M059J (cell line): Measurements from ENCODE around the gene C1QTNF1. TPM values are rescaled to one million over a fixed set of nuclear protein-coding genes. Genes with fewer than 3 reads are reported as not detected.
"Not testable (repeated sequence)": the region's sequence is repeated elsewhere in the genome, so short reads cannot be mapped to it uniquely, and the experiment has no call there.

Source experiments
- DNase-seq: peaks from one replicate; pipeline ENCODE4 v3.0.0-alpha.2; 2012; ENCODE audit warnings: low read depth
- total RNA-seq: library from RNA; depleted of rRNA; stranded (reverse); fragments of >200 nt; shearing (Covaris generic); gene quantifications from 2 replicates; pipeline ENCODE4 v1.2.3, GENCODE V29; 2014

The C1QTNF1 gene
- total RNA-seq, 1 experiment from 2014 or later: 7.0 TPM

DNA sequence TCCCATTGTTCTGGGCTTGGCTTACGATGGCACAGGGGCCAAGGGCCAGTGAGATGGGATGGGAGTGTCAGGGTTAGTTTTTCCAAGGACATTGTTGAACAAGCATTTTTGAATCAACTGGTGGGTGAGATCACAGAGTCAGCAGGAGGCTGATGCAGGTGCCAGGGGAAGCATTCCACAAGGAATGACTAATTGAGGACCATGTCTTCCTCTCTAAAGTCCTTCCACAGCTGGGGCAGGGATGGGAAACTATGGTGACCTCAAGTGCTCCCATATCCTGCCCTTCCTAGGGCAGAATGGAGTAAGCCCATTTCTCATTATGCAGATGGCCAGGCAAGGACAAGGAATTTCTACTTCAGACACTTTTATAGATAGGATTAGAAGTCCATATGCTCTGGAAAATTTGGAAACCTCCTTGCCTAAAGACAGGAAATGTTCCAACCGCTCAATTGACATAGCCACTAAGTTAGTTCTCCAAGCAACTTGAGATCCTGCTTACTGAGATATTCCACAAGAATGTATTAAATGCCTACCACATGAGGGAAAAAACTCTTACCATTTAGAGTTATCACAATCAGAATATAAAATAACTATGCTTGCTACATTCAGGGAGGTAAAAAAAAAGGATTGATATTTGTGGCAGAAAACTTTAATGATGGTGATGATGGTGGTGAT, 29.4 kb downstream of the C1QTNF1 start:
- DNase-seq: peak; percentile 59

DNA sequence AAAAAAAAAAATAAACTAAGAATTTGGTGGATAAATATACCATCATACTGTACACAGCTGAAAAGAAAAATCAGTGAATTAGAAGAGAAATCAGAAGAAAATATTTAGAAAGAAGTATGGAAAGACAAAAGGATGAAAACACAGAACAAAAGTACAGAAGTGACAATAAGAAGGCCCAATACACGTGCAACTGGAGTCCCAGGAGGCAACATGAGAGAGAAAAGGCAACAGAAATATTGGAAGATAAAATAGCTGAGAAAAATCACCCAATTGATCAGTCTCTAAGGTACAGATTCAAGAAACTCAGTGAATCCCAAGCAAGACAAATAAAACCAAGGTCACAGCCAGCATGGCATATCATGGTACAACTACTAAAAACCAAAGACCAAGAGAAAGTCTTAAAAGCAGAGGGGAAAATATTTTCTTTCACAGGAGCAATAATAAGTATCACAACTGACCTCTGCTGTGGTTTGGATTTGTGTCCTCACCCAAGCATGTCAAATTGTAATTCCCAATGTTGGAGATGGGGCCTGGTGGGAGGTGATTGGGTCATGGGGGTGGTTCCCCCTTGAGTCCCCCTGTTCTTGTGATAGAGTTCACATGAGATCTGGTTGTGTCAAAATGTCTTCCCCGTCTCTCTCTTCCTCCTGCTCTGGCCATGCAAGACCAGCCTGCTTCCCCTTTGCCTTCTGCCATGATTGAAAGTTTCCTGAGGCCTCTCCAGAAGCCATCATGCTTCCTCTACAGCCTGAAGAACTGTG, 30.4 kb downstream of the C1QTNF1 start:
- DNase-seq: no peak

DNA sequence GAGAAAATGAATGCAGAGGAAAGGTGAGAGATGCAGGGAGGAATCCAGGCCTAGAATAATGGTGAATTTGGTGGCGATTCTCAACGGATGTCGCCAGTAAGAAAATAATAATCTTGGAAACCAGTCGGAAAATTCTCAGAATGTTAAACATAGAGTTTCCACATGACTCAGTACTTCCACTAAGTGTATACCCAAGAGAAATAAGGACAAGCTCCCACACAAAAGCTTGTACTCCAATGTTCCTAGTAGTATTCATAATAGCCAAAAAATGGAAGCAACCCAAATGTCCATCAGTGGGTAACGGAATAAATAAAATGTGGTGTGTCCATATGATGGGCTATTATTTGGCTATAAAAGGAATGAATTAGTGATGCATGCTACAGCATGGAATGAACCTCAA, 31.2 kb downstream of the C1QTNF1 start:
- DNase-seq: no peak

DNA sequence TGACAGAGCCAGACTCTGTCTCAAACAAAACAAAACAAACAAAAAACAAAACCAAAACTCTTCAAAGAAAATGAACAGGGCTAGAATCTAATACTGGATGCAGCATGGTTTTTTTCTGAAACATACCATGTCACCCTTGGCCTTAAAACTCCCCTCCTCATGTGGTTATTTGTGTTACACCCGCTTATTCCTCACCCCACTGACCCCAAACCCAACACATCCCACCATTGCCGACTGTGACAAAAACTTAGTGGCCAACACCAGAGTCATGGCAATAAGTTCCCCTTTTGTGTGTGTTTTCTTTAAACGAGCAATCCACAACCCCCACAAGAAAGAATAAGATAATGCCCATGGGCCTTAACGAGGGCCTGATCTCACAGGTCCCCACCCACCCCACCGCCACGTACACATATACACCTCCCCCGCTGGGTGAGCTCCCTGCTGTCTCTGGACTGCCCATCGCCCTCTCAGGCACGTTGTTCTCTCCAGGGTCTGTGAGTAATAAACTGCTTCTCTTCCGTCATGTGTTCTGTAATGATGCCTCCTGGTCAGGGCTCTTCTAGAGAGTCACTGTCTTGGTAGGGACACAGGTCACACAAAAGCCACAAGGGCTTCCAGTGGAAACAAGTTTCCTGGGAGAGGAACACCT, 33.9 kb downstream of the C1QTNF1 start:
- DNase-seq: no peak

DNA sequence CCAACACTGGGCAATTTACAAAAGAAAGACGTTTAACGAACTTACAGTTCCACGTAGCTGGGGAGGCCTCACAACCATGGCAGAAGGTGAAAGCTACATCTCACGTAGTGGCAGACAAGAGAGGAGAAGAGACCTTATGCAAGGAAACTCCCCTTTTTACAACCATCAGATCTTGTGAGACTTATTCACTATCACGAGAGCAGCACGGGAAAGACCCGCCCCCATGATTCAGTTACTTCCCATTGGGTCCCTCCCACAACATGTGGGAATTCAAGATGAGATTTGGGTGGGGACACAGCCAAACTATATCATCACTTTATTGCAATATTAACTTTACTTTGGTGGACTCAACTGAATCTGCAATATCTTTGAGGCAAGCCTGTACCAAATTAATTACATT, 38.7 kb downstream of the C1QTNF1 start:
- no peak for DNase-seq

DNA sequence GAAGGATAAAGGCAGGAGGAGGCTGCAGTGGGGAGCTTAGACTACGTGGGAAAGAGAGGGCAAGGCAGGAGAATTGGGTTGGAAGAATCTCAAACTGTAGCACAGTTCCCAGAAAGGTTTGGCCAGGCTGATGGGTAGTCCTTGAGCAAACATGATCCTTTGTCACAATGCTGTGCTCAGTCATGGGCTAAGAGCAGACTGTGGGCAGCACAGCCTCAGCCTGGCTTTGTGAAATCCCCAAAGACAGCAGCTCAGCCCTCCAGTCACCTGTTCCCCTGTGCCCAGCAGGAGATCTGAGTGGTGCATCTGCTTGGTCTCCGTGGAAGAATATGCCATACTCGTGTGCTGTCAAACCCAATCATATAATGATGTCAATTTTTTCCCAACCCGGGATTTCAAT, 40.1 kb downstream of the C1QTNF1 start:
- no peak for DNase-seq

DNA sequence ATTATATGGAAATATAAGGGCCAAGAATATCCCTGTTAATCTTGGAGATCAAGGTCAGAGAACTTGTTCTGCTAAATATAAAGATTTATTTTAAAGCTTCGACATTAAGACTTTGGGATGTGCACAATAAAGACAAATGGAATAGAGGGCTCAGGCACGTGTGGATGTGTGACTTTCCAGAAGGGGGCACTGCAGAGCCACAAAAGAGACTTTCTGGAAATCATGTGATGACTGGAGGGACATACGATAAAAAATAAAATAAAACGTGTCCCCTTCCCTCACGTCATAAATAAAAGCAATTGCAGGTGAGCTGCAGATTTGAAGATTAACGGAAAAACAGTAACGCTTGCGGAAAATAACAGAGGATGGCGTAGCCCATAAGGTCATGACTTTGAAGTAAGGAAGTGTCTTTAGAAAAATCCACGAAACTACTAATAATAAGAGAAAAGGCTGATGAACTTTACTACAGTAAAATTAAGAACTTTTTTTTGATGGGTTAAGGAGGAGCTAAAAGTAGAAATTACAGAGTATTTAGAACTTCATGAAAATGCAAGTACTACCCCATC, 41.2 kb downstream of the C1QTNF1 start:
- DNase-seq: peak; percentile 31

DNA sequence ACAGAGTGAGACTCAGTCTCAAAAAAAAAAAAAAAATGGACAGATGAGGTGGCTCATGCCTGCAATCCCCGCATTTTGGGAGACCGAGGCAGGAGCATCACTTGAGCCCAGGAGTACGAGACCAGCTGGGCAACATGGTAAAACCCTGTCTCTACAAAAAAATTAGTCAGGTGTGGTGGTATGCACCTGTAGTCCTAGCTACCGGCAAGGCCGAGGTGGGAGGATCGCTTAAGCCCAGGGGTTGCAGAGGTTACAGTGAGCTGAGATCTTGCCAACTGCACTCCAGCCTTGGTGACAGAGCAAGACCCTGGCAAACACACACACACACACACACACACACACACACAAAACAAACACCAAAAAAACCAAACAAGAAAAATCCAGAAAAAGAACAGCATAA, 43.0 kb downstream of the C1QTNF1 start:
- no peak for DNase-seq

DNA sequence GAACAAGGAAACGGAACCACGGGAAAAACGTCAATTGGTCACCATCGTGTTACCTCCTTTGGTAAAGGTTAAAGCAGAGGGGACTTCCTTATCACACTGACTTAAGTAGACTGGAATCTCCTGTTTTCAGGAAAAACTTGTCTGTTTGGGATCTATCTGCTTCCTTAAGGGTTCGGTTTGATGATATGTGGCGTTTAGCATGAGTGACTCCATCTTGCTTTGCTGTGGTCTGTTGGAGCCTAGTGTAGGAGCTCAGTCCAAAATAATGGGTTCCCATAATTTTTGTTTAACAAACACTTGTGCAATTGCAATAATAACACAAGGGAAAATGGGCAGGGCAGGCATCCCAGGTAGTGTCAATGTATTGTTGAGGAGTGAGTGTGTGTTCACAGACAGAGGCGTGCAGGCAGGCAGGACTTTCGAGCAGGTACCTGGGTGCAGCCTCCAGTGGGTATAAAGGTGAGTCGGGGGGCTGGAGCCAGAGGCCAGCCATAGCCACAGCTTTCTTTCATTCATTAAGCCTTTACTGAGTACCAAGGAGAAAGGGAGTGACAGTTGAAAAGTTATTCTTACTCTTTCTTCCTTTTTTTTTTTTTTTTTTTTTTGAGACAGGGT, 46.4 kb downstream of the C1QTNF1 start:
- DNase-seq: no peak

DNA sequence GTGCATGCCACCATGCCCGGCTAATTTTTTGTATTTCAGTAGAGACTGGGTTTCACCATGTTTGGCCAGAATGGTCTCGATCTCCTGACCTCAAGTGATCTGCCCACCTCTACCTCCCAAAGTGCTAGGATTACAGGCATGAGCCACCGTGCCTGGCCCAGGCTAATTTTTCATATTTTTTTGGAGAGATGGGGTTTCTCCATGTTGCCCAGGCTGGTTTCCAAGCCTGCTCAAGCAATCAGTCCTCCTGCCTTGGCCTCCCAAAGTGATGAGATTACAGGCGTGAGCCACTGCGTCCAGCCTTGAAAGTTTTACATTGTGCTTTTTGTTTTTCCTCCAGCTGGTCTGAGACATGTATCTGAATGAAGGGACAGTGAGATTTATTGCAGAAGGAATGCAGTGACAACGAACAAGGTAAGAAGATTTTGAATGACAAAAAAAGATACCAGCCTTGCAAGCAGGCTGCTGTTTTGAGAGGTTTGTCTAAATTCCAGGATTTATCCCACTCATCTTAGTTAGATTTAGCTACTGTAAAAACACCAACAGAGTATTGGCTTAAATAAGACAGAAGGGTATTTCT, 47.3 kb downstream of the C1QTNF1 start:
- DNase-seq: no peak

DNA sequence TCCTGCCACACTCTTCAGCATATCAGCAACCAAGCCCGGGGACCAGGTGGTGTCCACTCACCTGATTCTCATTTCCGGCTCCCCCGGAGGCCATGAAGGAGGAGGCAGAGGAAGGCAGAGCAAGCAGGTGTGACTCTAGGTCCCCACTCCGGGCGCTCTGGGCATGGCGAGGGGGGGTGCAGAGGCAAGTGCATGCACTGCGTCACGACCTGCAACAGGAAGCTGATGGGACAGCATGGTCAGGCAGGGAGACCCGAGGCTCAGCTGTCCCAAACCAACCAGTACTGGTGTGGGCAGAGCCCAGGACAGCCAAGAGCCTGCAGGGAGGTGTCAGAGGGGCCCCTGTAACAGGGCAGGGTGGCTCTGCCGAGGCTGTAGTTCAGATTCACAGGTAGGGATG, 48.6 kb downstream of the C1QTNF1 start:
- DNase-seq: no peak

DNA sequence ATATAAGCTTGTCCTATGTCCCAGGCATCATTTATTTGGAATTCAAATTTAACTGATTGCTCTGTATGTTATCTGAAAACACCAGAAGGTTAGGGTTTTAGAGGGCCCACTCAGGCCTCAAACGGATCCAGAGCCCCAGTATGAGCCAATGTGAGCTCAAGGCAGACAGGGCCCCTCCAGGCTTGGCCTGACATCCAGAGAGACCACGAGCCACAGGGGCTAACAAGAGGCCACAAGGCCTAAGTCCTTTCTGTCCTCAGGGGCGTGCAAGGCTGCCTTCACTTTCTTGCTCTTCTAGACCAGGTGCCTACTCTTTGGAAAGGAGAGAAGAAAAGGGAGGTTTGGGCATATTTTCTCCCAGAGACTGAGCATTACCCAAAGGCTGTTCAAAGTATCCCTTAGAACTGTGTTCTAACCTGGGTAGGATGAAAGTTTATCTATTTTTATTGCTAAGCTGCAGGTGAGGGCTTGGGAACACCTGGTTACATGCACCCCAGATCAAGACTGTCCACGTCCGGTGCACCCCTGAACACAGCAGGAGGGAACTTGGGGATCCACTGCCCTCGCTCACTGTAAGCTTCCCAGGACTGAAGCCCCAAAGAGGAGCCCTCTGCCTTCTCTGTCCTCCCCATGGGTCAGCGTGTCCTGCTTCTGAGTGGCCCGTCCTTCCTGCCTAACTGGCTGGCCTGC, 49.2 kb downstream of the C1QTNF1 start:
- no peak for DNase-seq

DNA sequence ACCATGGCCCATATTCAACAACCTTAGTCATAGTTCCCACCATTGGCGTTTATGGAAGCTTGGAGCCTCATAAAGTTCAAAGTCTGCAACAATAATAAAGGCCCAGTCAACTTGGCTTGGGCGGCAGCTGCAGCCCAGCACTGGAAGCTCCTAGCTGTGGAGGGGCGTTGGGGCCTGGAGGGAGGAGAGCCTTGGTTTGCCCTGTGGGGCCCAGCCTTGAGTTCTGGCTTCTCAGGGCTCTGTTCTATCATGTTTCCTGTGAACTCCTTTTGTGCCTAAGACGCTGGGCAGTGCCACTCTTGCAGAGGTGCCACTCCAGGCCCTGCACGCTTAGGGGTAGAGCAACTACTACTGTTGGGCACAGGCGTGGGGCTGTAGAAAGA, 49.7 kb downstream of the C1QTNF1 start:
- DNase-seq: no peak

DNA sequence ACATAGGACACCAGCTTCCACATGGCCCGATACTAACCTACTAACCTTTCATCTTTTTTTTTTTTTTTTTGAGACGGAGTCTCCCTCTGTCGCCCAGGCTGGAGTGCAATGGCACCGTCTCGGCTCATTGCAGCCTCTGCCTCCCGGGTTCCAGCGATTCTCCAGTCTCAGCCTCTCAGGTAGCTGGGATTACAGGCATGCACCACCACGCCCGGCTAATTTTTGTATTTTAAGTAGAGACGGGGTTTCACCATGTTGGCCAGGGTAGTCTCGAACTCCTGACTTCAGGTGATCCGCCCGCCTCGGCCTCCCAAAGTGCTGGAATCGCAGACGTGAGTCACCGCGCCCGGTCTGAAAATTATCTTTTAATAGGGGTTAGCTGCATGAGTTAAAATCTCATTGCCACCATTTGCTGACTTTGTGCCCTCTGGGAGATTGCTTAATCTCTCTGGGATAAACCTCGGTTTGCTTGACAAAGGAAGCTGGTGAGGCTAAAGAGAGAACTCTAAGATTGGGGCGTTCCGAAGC, 50.2 kb downstream of the C1QTNF1 start:
- DNase-seq: not testable (repeated sequence)

DNA sequence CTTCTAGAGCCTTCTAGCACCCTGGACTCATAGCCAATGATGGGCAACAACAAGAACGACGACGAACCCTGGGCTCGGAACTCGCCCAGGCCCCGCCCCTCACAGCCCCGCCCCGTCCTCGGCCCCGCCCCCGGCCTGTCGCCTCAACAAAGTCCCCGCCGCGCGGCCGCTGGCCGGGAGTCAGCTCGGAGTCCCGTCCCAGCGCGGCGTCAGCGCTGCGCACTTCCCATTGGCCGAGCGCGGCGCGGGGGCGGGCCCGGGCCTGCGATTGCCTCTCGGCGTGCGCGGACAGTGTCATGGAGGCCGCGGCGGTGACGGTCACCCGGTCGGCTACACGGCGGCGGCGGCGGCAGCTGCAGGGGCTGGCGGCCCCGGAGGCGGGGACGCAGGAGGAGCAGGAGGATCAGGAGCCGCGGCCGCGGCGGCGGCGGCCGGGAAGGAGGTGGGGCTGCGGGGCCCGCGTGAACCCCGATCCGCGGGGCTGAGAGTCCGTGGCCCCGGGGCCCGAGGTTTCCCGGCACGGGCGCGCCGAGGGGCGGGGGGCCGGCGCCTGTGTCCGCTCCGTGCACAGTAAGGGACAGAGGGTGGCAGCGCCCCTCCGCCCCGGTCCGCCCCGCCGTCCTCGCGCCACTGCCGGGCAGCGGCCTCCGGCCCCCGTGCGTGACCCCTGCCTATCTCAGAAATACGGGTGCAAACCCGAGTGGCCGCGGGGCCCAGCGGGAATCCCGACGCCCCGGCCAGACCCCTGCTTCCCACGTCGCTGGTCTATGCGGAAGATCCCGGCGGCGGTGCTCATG, 50.9 kb downstream of the C1QTNF1 start, which contains the start of gene ENGASE:
TSS of gene ENGASE (plus strand) at position 176 of the 797 bp plus-strand sequence. CDS start at position 297, 121 bp downstream.
- peak; percentile 87 for DNase-seq

DNA sequence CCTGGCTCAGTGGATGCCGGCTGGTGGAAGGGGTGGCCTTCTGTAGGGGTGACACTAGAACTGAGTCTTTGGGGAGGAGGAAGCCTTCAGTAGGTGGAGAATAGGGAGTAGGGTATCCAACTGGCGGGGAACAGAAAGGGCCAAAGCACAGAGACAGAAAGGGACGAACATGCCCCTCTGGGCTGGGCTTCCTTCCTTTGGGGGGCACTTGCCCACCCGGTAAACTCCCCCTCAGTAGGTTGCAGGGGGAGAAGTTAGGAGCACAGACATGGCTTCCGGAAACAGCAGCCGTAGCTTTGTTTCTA, 51.4 kb downstream of the C1QTNF1 start:
- no peak for DNase-seq

DNA sequence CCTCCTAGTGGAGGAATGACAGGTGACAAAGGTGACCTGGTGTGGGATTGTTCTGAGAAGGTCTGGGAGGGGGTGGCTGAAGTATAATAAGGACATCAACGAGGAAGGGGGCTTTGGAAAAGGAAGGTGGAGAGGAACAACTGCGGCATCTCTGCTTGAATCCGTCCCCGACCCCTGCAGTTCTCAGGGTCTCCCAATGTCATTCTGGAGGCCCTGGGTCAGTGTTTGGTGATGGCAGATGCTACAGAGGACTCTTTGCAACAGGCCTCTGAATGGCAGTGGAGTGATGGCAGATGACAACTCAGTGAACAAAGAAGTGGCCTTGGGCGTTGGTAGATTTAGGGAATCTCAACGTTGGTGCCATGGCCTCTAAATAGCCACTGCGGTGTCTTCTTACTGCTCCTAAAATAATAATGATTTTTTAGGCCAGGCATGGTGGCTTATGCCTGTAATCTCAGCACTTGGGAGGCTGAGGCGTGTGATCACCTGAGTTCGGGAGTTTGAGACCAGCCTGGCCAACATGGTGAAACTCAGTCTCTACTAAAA, 52.0 kb downstream of the C1QTNF1 start:
- no peak for DNase-seq

DNA sequence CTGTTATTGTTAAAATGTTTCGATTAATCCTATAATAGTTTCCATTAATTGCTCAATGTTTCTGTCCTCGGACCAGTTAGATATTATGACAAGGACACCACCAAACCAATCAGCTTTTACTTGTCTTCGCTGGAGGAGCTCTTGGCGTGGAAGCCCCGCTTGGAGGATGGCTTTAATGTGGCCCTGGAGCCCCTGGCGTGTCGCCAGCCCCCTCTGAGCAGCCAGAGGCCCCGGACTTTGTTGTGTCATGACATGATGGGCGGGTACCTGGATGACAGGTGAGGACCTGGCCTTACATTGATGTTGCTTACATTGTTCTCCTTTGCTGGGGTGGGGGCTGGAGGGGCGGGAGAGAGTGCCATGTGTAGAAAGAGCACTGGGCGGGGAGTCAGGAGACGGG, 53.6 kb downstream of the C1QTNF1 start:
- no peak for DNase-seq

DNA sequence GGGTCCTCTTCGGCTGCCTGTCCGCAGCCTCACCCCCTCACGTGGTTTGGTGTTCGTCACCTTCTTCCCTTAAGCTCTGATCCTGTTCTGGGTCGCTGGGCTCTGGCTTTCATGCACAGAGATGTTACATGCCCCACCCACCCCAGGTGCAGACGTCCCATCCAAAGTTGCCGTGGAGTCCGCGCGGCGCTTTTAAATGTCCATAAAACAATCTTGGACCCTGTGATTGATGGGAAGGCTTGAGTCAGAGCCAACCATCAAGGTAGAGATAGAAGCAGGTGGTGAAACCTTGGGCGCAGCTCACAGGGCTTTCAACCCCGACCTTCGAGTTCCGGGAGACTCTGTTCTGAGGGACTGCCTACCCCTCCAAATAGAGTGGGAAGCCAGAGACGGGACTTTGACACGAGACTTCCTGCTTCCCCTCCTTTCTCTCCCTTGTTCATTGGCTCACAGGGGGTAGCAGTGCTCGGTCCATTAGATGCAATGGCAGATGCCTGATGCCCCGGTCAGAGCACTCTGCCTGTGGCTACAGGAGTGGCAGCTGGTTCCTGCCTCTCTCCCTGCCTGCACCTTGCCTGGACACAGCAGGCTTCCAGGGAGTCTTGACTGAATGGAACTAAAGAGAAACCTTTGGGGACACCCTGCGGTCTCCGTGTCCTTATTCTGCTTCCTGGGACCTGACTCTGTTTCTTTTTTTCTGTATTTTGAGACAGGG, 54.7 kb downstream of the C1QTNF1 start:
- no peak for DNase-seq
